ENCODE results near the gene PRR15.
A peak's percentile ranks its signal among the peaks of the same experiment; 100 is the strongest.

The PRR15 gene

DNA sequence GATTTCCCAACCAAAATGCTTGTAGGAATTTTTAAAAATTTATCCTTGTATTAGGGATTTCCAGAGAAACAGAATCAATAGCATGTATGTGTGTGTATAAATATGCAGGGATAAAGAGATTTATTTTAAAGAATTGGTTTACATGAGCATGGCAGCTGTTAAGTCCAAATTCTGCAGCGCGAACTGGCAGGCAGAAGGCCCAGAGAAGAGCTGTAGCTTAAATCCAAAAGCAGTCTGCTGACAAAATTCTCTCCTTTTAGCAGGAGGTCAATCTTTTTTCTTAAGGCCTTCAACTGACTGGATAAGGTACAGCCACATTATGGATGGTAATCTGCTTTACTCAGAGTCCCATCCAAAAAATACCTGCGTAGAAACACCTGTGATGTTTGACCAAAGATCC lies 42.0 kb downstream of the PRR15 start:
- TF ChIP-seq FOXM1 (IDR thresholded peaks at IDR 0.05; ENCODE audit: borderline replicate concordance, low read depth) (no peak), TEAD4 (IDR thresholded peaks at IDR 0.05) (no peak), TCF12 (IDR thresholded peaks at IDR 0.05; ENCODE audit: low read depth) (no peak), RAD21 (IDR thresholded peaks at IDR 0.05; ENCODE audit: low read depth) (no peak), EP300 (IDR thresholded peaks at IDR 0.05; ENCODE audit: borderline replicate concordance) (no peak), TAF1 (IDR thresholded peaks at IDR 0.05; ENCODE audit: low read depth) (no peak), CEBPB (IDR thresholded peaks at IDR 0.05) (no peak), CREB1 (IDR thresholded peaks at IDR 0.05; ENCODE audit: low read depth) (no peak), EGR1 (IDR thresholded peaks at IDR 0.05) (no peak), NFIC (IDR thresholded peaks at IDR 0.05) (no peak), ZBTB7A (IDR thresholded peaks at IDR 0.05; ENCODE audit: low read depth) (no peak), YY1 (IDR thresholded peaks at IDR 0.05; ENCODE audit: low read depth) (no peak)
- TF ChIP-seq, protein P1, sequence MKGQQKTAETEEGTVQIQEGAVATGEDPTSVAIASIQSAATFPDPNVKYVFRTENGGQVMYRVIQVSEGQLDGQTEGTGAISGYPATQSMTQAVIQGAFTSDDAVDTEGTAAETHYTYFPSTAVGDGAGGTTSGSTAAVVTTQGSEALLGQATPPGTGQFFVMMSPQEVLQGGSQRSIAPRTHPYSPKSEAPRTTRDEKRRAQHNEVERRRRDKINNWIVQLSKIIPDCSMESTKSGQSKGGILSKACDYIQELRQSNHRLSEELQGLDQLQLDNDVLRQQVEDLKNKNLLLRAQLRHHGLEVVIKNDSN (IDR thresholded peaks at IDR 0.05): no peak
- TF ChIP-seq, protein P2, sequence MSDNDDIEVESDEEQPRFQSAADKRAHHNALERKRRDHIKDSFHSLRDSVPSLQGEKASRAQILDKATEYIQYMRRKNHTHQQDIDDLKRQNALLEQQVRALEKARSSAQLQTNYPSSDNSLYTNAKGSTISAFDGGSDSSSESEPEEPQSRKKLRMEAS (IDR thresholded peaks at IDR 0.05): no peak
- TF ChIP-seq, protein P3, sequence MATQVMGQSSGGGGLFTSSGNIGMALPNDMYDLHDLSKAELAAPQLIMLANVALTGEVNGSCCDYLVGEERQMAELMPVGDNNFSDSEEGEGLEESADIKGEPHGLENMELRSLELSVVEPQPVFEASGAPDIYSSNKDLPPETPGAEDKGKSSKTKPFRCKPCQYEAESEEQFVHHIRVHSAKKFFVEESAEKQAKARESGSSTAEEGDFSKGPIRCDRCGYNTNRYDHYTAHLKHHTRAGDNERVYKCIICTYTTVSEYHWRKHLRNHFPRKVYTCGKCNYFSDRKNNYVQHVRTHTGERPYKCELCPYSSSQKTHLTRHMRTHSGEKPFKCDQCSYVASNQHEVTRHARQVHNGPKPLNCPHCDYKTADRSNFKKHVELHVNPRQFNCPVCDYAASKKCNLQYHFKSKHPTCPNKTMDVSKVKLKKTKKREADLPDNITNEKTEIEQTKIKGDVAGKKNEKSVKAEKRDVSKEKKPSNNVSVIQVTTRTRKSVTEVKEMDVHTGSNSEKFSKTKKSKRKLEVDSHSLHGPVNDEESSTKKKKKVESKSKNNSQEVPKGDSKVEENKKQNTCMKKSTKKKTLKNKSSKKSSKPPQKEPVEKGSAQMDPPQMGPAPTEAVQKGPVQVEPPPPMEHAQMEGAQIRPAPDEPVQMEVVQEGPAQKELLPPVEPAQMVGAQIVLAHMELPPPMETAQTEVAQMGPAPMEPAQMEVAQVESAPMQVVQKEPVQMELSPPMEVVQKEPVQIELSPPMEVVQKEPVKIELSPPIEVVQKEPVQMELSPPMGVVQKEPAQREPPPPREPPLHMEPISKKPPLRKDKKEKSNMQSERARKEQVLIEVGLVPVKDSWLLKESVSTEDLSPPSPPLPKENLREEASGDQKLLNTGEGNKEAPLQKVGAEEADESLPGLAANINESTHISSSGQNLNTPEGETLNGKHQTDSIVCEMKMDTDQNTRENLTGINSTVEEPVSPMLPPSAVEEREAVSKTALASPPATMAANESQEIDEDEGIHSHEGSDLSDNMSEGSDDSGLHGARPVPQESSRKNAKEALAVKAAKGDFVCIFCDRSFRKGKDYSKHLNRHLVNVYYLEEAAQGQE (IDR thresholded peaks at IDR 0.05; ENCODE audit: low read depth): no peak

DNA sequence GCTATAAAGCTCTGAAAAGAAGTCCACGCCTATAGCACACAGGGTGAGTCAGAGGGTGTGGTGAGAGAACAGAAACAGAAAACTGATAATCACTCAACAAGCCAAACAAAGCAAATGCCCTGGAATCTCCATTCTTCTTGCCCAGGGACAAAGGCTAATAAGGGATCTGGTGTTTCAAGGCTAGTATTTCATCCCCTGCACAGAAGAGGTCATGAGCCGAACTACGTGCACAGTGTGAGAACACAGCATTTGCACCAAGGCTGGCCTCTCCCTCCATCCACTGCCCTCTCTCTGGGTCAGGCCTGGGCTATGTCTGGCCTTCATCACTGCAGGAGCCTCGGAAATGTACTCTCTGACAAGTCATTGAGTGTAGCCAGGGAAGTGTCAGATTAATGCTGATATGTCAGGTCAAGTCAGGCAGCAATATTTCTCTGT lies 42.7 kb downstream of the PRR15 start:
- TF ChIP-seq CEBPB (IDR thresholded peaks at IDR 0.05) (no peak), YY1 (IDR thresholded peaks at IDR 0.05; ENCODE audit: low read depth) (no peak), NFIC (IDR thresholded peaks at IDR 0.05) (no peak), TCF12 (IDR thresholded peaks at IDR 0.05; ENCODE audit: low read depth) (no peak), TEAD4 (IDR thresholded peaks at IDR 0.05) (peak; percentile 32; the same call in 1 of the 2 replicates)

DNA sequence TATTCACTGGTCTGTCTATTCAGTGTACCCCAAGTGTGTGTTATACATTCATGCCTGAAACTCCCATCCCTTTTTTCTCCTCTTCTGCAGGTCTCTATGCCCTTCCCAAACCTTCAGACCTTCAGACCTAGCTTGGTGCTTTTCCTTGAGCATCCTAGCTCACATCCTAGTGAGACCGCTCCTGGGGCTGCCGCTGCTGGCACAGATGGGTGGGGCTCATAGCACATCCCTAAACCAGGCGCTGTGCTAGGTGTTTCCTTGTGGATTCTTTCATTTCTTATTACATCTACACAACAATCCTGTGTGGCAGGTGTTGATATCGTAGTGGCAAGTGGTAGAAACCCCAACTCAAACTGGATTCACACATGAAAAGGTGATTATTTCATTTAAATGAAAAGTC lies 43.2 kb downstream of the PRR15 start:
- TF ChIP-seq, protein P2 (IDR thresholded peaks at IDR 0.05): no peak
- TF ChIP-seq NFIC (IDR thresholded peaks at IDR 0.05): no peak
- no peak for TF ChIP-seq EP300 (IDR thresholded peaks at IDR 0.05; ENCODE audit: borderline replicate concordance)
- TF ChIP-seq, protein P1 (IDR thresholded peaks at IDR 0.05): no peak
- TF ChIP-seq CEBPB (IDR thresholded peaks at IDR 0.05): no peak
- TF ChIP-seq, protein P3 (IDR thresholded peaks at IDR 0.05; ENCODE audit: low read depth): no peak
- TF ChIP-seq CREB1 (IDR thresholded peaks at IDR 0.05; ENCODE audit: low read depth): no peak
- no peak for TF ChIP-seq RAD21 (IDR thresholded peaks at IDR 0.05; ENCODE audit: low read depth)
- TF ChIP-seq EGR1 (IDR thresholded peaks at IDR 0.05): no peak
- no peak for TF ChIP-seq TAF1 (IDR thresholded peaks at IDR 0.05; ENCODE audit: low read depth)
- TF ChIP-seq TEAD4 (IDR thresholded peaks at IDR 0.05): no peak
- no peak for TF ChIP-seq TCF12 (IDR thresholded peaks at IDR 0.05; ENCODE audit: low read depth)
- TF ChIP-seq ZBTB7A (IDR thresholded peaks at IDR 0.05; ENCODE audit: low read depth): no peak

DNA sequence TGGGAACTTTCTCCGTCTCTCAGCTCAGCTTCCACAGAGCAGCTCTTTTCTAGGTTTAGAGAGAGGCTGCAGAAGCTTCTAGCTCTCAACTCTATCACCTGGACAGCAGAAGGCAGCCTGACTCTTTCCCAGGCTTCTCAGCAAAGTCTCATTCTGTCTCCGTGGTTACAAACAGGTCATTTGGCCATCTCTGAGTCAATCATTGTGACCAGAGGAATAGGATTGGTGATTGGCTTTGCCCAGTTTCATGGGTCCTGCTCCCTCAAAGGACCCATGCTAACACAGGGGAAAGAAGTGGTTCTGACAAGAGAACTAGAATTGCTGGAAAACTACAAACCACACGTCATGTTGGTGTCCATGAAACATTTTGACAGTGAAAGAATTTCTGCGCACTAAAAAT lies 43.6 kb downstream of the PRR15 start:
- no peak for TF ChIP-seq TEAD4 (IDR thresholded peaks at IDR 0.05)
- TF ChIP-seq, protein P2 (IDR thresholded peaks at IDR 0.05): no peak
- no peak for TF ChIP-seq CREB1 (IDR thresholded peaks at IDR 0.05; ENCODE audit: low read depth)
- TF ChIP-seq NFIC (IDR thresholded peaks at IDR 0.05): no peak
- TF ChIP-seq FOXM1 (IDR thresholded peaks at IDR 0.05; ENCODE audit: borderline replicate concordance, low read depth): no peak
- no peak for TF ChIP-seq YY1 (IDR thresholded peaks at IDR 0.05; ENCODE audit: low read depth)
- no peak for TF ChIP-seq TCF12 (IDR thresholded peaks at IDR 0.05; ENCODE audit: low read depth)
- TF ChIP-seq, protein P3 (IDR thresholded peaks at IDR 0.05; ENCODE audit: low read depth): no peak
- TF ChIP-seq, protein P1 (IDR thresholded peaks at IDR 0.05): no peak
- no peak for TF ChIP-seq CEBPB (IDR thresholded peaks at IDR 0.05)
- no peak for TF ChIP-seq EP300 (IDR thresholded peaks at IDR 0.05; ENCODE audit: borderline replicate concordance)
- no peak for TF ChIP-seq TAF1 (IDR thresholded peaks at IDR 0.05; ENCODE audit: low read depth)
- TF ChIP-seq RAD21 (IDR thresholded peaks at IDR 0.05; ENCODE audit: low read depth): no peak
- TF ChIP-seq EGR1 (IDR thresholded peaks at IDR 0.05): no peak
- no peak for TF ChIP-seq ZBTB7A (IDR thresholded peaks at IDR 0.05; ENCODE audit: low read depth)
